Measurements from ENCODE around the gene POU2F1.

DNA sequence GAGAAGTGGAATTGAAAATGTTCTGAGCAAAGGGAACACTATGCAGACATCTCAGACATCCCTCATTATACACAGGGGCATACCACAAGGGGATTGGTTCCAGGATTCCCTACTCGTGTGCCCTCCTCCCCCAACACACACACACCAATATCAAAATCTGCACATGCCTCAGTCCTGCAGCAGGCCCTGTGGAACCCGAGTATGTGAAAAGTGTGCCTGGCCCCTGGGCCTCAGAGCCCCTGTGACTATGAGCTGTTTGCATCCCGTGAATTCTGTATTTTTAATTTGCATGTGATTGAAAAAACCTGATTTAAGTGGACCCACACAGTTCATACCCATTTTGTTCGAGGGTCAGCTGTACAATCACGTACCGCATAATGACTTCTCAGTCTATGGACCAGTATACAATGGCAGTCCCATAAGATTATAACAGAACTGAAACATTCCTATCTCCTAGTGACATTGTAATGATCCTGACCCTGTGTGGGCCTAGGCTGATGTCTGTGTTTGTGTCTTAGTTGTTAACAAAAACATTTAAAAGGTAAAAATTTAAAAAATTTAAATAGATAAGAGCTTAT is 11.3 kb downstream of the POU2F1 start:
- TF ChIP-seq, protein P1, sequence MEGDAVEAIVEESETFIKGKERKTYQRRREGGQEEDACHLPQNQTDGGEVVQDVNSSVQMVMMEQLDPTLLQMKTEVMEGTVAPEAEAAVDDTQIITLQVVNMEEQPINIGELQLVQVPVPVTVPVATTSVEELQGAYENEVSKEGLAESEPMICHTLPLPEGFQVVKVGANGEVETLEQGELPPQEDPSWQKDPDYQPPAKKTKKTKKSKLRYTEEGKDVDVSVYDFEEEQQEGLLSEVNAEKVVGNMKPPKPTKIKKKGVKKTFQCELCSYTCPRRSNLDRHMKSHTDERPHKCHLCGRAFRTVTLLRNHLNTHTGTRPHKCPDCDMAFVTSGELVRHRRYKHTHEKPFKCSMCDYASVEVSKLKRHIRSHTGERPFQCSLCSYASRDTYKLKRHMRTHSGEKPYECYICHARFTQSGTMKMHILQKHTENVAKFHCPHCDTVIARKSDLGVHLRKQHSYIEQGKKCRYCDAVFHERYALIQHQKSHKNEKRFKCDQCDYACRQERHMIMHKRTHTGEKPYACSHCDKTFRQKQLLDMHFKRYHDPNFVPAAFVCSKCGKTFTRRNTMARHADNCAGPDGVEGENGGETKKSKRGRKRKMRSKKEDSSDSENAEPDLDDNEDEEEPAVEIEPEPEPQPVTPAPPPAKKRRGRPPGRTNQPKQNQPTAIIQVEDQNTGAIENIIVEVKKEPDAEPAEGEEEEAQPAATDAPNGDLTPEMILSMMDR (IDR thresholded peaks at IDR 0.05; ENCODE audit: low read depth, low read length, missing input control), result no peak
- TF ChIP-seq GABPA (IDR thresholded peaks at IDR 0.05 in 1 of 2, conservative IDR thresholded peaks at IDR 0.05 in 1 of 2), result no peak
- TF ChIP-seq, protein P2, sequence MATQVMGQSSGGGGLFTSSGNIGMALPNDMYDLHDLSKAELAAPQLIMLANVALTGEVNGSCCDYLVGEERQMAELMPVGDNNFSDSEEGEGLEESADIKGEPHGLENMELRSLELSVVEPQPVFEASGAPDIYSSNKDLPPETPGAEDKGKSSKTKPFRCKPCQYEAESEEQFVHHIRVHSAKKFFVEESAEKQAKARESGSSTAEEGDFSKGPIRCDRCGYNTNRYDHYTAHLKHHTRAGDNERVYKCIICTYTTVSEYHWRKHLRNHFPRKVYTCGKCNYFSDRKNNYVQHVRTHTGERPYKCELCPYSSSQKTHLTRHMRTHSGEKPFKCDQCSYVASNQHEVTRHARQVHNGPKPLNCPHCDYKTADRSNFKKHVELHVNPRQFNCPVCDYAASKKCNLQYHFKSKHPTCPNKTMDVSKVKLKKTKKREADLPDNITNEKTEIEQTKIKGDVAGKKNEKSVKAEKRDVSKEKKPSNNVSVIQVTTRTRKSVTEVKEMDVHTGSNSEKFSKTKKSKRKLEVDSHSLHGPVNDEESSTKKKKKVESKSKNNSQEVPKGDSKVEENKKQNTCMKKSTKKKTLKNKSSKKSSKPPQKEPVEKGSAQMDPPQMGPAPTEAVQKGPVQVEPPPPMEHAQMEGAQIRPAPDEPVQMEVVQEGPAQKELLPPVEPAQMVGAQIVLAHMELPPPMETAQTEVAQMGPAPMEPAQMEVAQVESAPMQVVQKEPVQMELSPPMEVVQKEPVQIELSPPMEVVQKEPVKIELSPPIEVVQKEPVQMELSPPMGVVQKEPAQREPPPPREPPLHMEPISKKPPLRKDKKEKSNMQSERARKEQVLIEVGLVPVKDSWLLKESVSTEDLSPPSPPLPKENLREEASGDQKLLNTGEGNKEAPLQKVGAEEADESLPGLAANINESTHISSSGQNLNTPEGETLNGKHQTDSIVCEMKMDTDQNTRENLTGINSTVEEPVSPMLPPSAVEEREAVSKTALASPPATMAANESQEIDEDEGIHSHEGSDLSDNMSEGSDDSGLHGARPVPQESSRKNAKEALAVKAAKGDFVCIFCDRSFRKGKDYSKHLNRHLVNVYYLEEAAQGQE (IDR thresholded peaks at IDR 0.05), result no peak
- no peak for TF ChIP-seq TAF1 (conservative IDR thresholded peaks at IDR 0.05)
- no peak for TF ChIP-seq YY1 (IDR thresholded peaks at IDR 0.05)
- TF ChIP-seq SP1 (IDR thresholded peaks at IDR 0.05), result no peak
- TF ChIP-seq, protein P3, sequence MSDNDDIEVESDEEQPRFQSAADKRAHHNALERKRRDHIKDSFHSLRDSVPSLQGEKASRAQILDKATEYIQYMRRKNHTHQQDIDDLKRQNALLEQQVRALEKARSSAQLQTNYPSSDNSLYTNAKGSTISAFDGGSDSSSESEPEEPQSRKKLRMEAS (IDR thresholded peaks at IDR 0.05), result no peak
- TF ChIP-seq FOXA1 (IDR thresholded peaks at IDR 0.05), result no peak
- TF ChIP-seq JUND (IDR thresholded peaks at IDR 0.05), result no peak
- TF ChIP-seq, protein P4, sequence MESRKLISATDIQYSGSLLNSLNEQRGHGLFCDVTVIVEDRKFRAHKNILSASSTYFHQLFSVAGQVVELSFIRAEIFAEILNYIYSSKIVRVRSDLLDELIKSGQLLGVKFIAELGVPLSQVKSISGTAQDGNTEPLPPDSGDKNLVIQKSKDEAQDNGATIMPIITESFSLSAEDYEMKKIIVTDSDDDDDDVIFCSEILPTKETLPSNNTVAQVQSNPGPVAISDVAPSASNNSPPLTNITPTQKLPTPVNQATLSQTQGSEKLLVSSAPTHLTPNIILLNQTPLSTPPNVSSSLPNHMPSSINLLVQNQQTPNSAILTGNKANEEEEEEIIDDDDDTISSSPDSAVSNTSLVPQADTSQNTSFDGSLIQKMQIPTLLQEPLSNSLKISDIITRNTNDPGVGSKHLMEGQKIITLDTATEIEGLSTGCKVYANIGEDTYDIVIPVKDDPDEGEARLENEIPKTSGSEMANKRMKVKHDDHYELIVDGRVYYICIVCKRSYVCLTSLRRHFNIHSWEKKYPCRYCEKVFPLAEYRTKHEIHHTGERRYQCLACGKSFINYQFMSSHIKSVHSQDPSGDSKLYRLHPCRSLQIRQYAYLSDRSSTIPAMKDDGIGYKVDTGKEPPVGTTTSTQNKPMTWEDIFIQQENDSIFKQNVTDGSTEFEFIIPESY (IDR thresholded peaks at IDR 0.05), result no peak
